ENCODE data around the gene SLC6A2. TPM values are rescaled to one million over a fixed set of nuclear protein-coding genes. Genes with fewer than 3 reads are reported as not detected.
A peak's percentile ranks its signal among the peaks of the same experiment; 100 is the strongest.

The SLC6A2 gene
- total and polyA plus RNA-seq, 12 donors, result 0.17 TPM; not detected in 11

- peak; percentile 36 to 61 for DNase-seq
- H3K27ac ChIP-seq, result no peak overlapping the region
- no peak overlapping the region for H3K4me3 ChIP-seq
- peaks cover 0 to 5% (median 0%) of the 10 kb centered on the region in 9 donors for H3K4me1 ChIP-seq
- WGBS, 2 donors, result 58 to 61% methylated on average over 9 of the region's 9 CpGs
- intact Hi-C loops (cut with DNase I), result loop anchor here (1.0 to 10.0 kb wide), 8 partner anchors 154 to 237 kb away; no protein-coding TSS in a partner anchor
- peak; percentile 24 to 88 (median 70) for ATAC-seq
- peaks cover 0 to 16% (median 3%) of the 10 kb centered on the region in 7 donors for H3K27me3 ChIP-seq
- no peaks in the 10 kb centered on the region for H3K9me3 ChIP-seq
- peak; percentile 28 to 72 (median 67) for TF ChIP-seq CTCF (IDR thresholded peaks at IDR 0.05)
- no peaks in the 10 kb centered on the region for H3K36me3 ChIP-seq
These were observed 45.9 kb downstream of the SLC6A2 start for GRCh38 chr16:55701442-55702319.

- peak in 1 of 8 donors; percentile 47 for ATAC-seq
- Histone ChIP-seq H3K9me3 (no peaks in the 10 kb centered on the region), H3K36me3 (no peaks in the 10 kb centered on the region), H3K27me3 (peaks cover 0 to 25% (median 10%) of the 10 kb centered on the region in 7 donors), H3K27ac (no peak overlapping the region), H3K4me3 (no peak overlapping the region), H3K4me1 (peaks cover 0 to 5% (median 0%) of the 10 kb centered on the region in 9 donors)
- peak in 8 of 9 donors; percentile 42 to 67 (median 63) for TF ChIP-seq CTCF (IDR thresholded peaks at IDR 0.05)
- intact Hi-C loops (cut with DNase I), result loop anchor here in 9 of 10 donors (1.0 to 10.0 kb wide), 7 partner anchors 156 to 239 kb away; no protein-coding TSS in a partner anchor
- peak in 1 of 2 donors; percentile 46 for DNase-seq
- WGBS, 2 donors, result 32 to 40% methylated on average over 10 of the region's 10 CpGs
These were observed 47.5 kb downstream of the SLC6A2 start for GRCh38 chr16:55703003-55704001.

GRCh38 chr16:55706739-55707384 lies 51.1 kb downstream of the SLC6A2 start:
- no peak for TF ChIP-seq CTCF (IDR thresholded peaks at IDR 0.05)
- no peak overlapping the region for H3K4me3 ChIP-seq
- H3K27ac ChIP-seq, result no peak overlapping the region
- no peaks in the 10 kb centered on the region for H3K4me1 ChIP-seq
- 33 to 50% methylated on average over 1 of the region's 1 CpG for WGBS, 2 donors
- DNase-seq (no peak), ATAC-seq (peak in 2 of 8 donors; percentile 38 to 42)
- intact Hi-C loops (cut with DNase I), result loop anchor here in 4 of 10 donors (10.0 kb wide), 2 partner anchors 162 to 212 kb away; no protein-coding TSS in a partner anchor
- peaks cover 0 to 48% (median 17%) of the 10 kb centered on the region in 7 donors for H3K27me3 ChIP-seq
- H3K9me3 ChIP-seq, result no peaks in the 10 kb centered on the region
- H3K36me3 ChIP-seq, result no peaks in the 10 kb centered on the region
